Liver (tissue), 4 donors: Measurements from ENCODE around the gene PTP4A2. TPM values are rescaled to one million over a fixed set of nuclear protein-coding genes. Genes with fewer than 3 reads are reported as not detected.

Source experiments
- polyA plus RNA-seq, 2 donors: library from polyadenylated mRNA; stranded (reverse) in 1 of 2; unstranded in 1 of 2; fragments of 200-250 nt in 1 of 2; fragments of >200 nt in 1 of 2; fragmentation: Nextera tagmentation in 1 of 2; extraction: Ambion mirVana in 1 of 2; gene quantifications; one replicate each; pipeline versions ENCODE4 v1.2.1 to v1.2.3, GENCODE V29; 2013 to 2015
- total RNA-seq, 2 donors: library from RNA; depleted of rRNA; stranded (reverse); fragments of >200 nt; gene quantifications; one replicate each; pipeline ENCODE4 v1.2.3, GENCODE V29; 2014
- donor health status: healthy.
- donor health status: healthy.
- donor health status: healthy.

The PTP4A2 gene
- total and polyA plus RNA-seq, 4 donors = 47.7 to 98.1 (median 71.9) TPM

Other genes starting within 250 kb of the PTP4A2 start
- gene COL16A1, start 234.4 kb downstream of the PTP4A2 start, total RNA-seq = 1 to 10 TPM; 3.0 to 3.8 TPM
- gene COL16A1, start 234.4 kb downstream of the PTP4A2 start, polyA plus RNA-seq = 1 to 10 TPM in 1 of 2 donors, under 1 TPM in 1; 0.43 to 1.7 TPM
- under 1 TPM; under 0.01 to 0.05 TPM for gene ADGRB2, start 174.0 kb downstream of the PTP4A2 start, total RNA-seq
- gene ADGRB2, start 174.0 kb downstream of the PTP4A2 start, polyA plus RNA-seq = under 1 TPM in 1 of 2 donors, not detected in 1; 0.05 TPM
- under 1 TPM; under 0.01 to 0.19 TPM for gene SPOCD1, start 122.3 kb downstream of the PTP4A2 start, total RNA-seq
- gene SPOCD1, start 122.3 kb downstream of the PTP4A2 start, polyA plus RNA-seq = under 1 TPM in 1 of 2 donors, not detected in 1; 0.12 TPM
- gene KHDRBS1, start 75.5 kb upstream of the PTP4A2 start, total RNA-seq = 10 to 100 TPM; 21.7 to 37.6 TPM
- 10 to 100 TPM; 14.6 to 27.3 TPM for gene KHDRBS1, start 75.5 kb upstream of the PTP4A2 start, polyA plus RNA-seq
- 1 to 10 TPM; 3.0 to 4.3 TPM for gene TMEM39B, start 134.6 kb upstream of the PTP4A2 start, total RNA-seq
- 1 to 10 TPM; 7.6 to 8.1 TPM for gene TMEM39B, start 134.6 kb upstream of the PTP4A2 start, polyA plus RNA-seq
- gene KPNA6, start 169.7 kb upstream of the PTP4A2 start, total RNA-seq = 10 to 100 TPM; 22.8 to 23.2 TPM
- gene KPNA6, start 169.7 kb upstream of the PTP4A2 start, polyA plus RNA-seq = 10 to 100 TPM in 1 of 2 donors, 1 to 10 TPM in 1; 9.3 to 10.6 TPM
- gene TXLNA, start 241.3 kb upstream of the PTP4A2 start, total RNA-seq = 10 to 100 TPM; 31.7 to 46.7 TPM
- 10 to 100 TPM; 17.9 to 26.1 TPM for gene TXLNA, start 241.3 kb upstream of the PTP4A2 start, polyA plus RNA-seq